ENCODE results near the gene BTLA.

GRCh38 chr3:112460519-112461195 is 38.6 kb downstream of the BTLA start:
- no peak for TF ChIP-seq POLR2A (IDR thresholded peaks at IDR 0.05)
- no peak for TF ChIP-seq CTCF (IDR thresholded peaks at IDR 0.05)
